Fibroblast of lung (primary cell): ENCODE results near the gene ATG101. TPM values are rescaled to one million over a fixed set of nuclear protein-coding genes. Genes with fewer than 3 reads are reported as not detected.

ENCODE experiments used
- DNase-seq, 2 donors: peaks; one replicate each; pipeline versions ENCODE4 v3.0.0 to v3.0.0-alpha.2; 2010; ENCODE audit warnings: low read depth in 2 of 2
- H2AFZ ChIP-seq: 2 replicates; pipeline ENCODE4 v1.5.1; 2012; ENCODE audit warnings: low read length, control low read depth, inconsistent platforms
- H3K27ac ChIP-seq: 2 replicates; pipeline ENCODE4 v1.5.1; 2011; ENCODE audit warnings: low read length, control low read depth; ENCODE audit not compliant: insufficient read depth
- H3K27me3 ChIP-seq: 2 replicates; pipeline ENCODE4 v1.5.1; 2011; ENCODE audit warnings: mild to moderate bottlenecking, low read length; ENCODE audit not compliant: control insufficient read depth, insufficient read depth
- H3K36me3 ChIP-seq: 2 replicates; pipeline ENCODE4 v1.5.1; 2011; ENCODE audit warnings: low read length; ENCODE audit not compliant: control insufficient read depth, insufficient read depth
- H3K4me1 ChIP-seq: 2 replicates; pipeline ENCODE4 v1.5.1; 2011; ENCODE audit warnings: low read length; ENCODE audit not compliant: control insufficient read depth, insufficient read depth; ENCODE audit errors: extremely low read depth
- H3K4me2 ChIP-seq: 2 replicates; pipeline ENCODE4 v1.5.1; 2011; ENCODE audit warnings: low read length, control low read depth; ENCODE audit not compliant: insufficient read depth; ENCODE audit errors: extremely low read depth
- H3K4me3 ChIP-seq, 4 experiments: fragments of 200-600 bp in 1 of 4; sonication (generic) in 1 of 4; replicated peaks in 1 of 4; 2 replicates each; pipeline ENCODE4 v1.5.1; 2011 to 2016; ENCODE audit warnings: low read length in 4 of 4, low read depth in 3 of 4, mild to moderate bottlenecking in 3 of 4, control low read depth in 2 of 4, inconsistent platforms in 1 of 4, mixed read lengths in 1 of 4; ENCODE audit not compliant: insufficient read depth in 1 of 4; ENCODE audit errors: control extremely low read depth in 1 of 4
- H3K79me2 ChIP-seq: 2 replicates; pipeline ENCODE4 v1.5.1; 2012; ENCODE audit warnings: mild to moderate bottlenecking, low read length, inconsistent platforms; ENCODE audit not compliant: control insufficient read depth, insufficient read depth
- H3K9ac ChIP-seq: 2 replicates; pipeline ENCODE4 v1.5.1; 2011; ENCODE audit warnings: mild to moderate bottlenecking, low read length, control low read depth; ENCODE audit not compliant: insufficient read depth
- H3K9me3 ChIP-seq: 2 replicates; pipeline ENCODE4 v1.5.1; 2012; ENCODE audit warnings: low read depth, low read length; ENCODE audit not compliant: control insufficient read depth, insufficient read depth
- H4K20me1 ChIP-seq: 2 replicates; pipeline ENCODE4 v1.5.1; 2011; ENCODE audit warnings: low read length; ENCODE audit not compliant: control insufficient read depth, insufficient read depth; ENCODE audit errors: extremely low read depth
- EZH2 ChIP-seq: IDR thresholded peaks from 2 replicates; pipeline ENCODE4 v1.5.1; 2012; ENCODE audit warnings: low read length, control low read depth, mild to moderate bottlenecking; ENCODE audit errors: missing control alignments
- polyA plus RNA-seq, 2 donors: library from polyadenylated mRNA; depleted of rRNA in 1 of 2; stranded (reverse) in 1 of 2; unstranded in 1 of 2; fragments of >200 nt; gene quantifications; 2 replicates each; pipeline ENCODE4 v1.2.1, GENCODE V29; 2011 to 2012; ENCODE audit warnings: missing spikeins in 1 of 2
- total RNA-seq: library from RNA; depleted of rRNA; stranded (reverse); fragments of >200 nt; gene quantifications from 2 replicates; pipeline ENCODE4 v1.2.1, GENCODE V29; 2014
- TF ChIP-seq, protein P1 (sequence below), 2 donors: IDR thresholded peaks in 1 of 2; conservative IDR thresholded peaks in 1 of 2; 1 replicate in 1 of 2; 2 replicates in 1 of 2; pipeline ENCODE4 v1.5.1; 2011 to 2012; ENCODE audit warnings: low read length in 2 of 2, control low read depth in 1 of 2, inconsistent platforms in 1 of 2, low read depth in 1 of 2, mild to moderate bottlenecking in 1 of 2

The ATG101 gene
- total and polyA plus RNA-seq, 2 donors (not counting 1 experiment from before 2014, with no cell fraction given): 82.9 to 90.3 TPM

DNA sequence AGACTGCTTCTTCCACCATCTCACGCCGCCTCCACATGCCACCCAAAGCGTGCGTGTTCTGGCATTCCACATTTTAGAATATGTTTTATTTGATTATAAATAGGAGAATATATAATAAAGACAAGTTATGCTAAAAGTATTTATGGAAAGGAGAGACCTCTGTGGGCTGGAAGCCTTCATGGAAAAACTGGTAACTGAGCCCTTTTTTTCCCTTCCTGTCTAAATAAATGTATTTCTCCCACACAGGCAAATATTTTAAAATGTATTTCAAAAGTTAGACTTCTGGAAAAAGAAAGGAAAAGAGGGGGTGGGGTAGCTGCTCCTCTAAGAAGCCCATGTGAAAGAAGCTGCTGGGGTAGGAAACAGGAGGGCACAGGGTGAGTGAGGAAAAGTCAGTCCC is 34.6 kb upstream of the ATG101 start:
- Histone ChIP-seq H3K79me2 (no peaks in the 10 kb centered on the region), H3K27me3 (no peaks in the 10 kb centered on the region), H3K36me3 (no peaks in the 10 kb centered on the region), H4K20me1 (no peaks in the 10 kb centered on the region), H3K9me3 (no peaks in the 10 kb centered on the region), H3K4me3 (no peak overlapping the region), H3K9ac (no peak overlapping the region), H3K4me1 (peaks cover 13% of the 10 kb centered on the region), H2AFZ (no peak overlapping the region), H3K27ac (no peak overlapping the region), H3K4me2 (no peak overlapping the region)
- no peak for DNase-seq
- TF ChIP-seq, protein P1, sequence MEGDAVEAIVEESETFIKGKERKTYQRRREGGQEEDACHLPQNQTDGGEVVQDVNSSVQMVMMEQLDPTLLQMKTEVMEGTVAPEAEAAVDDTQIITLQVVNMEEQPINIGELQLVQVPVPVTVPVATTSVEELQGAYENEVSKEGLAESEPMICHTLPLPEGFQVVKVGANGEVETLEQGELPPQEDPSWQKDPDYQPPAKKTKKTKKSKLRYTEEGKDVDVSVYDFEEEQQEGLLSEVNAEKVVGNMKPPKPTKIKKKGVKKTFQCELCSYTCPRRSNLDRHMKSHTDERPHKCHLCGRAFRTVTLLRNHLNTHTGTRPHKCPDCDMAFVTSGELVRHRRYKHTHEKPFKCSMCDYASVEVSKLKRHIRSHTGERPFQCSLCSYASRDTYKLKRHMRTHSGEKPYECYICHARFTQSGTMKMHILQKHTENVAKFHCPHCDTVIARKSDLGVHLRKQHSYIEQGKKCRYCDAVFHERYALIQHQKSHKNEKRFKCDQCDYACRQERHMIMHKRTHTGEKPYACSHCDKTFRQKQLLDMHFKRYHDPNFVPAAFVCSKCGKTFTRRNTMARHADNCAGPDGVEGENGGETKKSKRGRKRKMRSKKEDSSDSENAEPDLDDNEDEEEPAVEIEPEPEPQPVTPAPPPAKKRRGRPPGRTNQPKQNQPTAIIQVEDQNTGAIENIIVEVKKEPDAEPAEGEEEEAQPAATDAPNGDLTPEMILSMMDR (conservative IDR thresholded peaks at IDR 0.05 in 1 of 2, IDR thresholded peaks at IDR 0.05 in 1 of 2; ENCODE audit: low read depth in 1 of 2, low read length in 2 of 2): no peak
- no peak for TF ChIP-seq EZH2

- Histone ChIP-seq H3K36me3 (no peaks in the 10 kb centered on the region), H3K27ac (peak overlapping the region; percentile 74), H3K9me3 (no peaks in the 10 kb centered on the region), H3K27me3 (no peaks in the 10 kb centered on the region), H3K9ac (peak overlapping the region; percentile 73), H3K4me2 (no peak overlapping the region), H3K4me3 (no peak overlapping the region), H4K20me1 (no peaks in the 10 kb centered on the region), H3K4me1 (peaks cover 13% of the 10 kb centered on the region), H3K79me2 (no peaks in the 10 kb centered on the region), H2AFZ (no peak overlapping the region)
- no peak for DNase-seq
- TF ChIP-seq, protein P1 (conservative IDR thresholded peaks at IDR 0.05 in 1 of 2, IDR thresholded peaks at IDR 0.05 in 1 of 2; ENCODE audit: low read depth in 1 of 2, low read length in 2 of 2): no peak
- no peak for TF ChIP-seq EZH2
Observed at GRCh38 chr12:52035926-52036325, 33.9 kb upstream of the ATG101 start.

GRCh38 chr12:52036587-52037171 is 33.1 kb upstream of the ATG101 start:
- Histone ChIP-seq H3K27ac (peak overlapping the region; percentile 74), H3K4me3 (peak overlapping the region in 3 of 4 experiments; percentile 22 to 42 (median 22)), H3K36me3 (no peaks in the 10 kb centered on the region), H4K20me1 (no peaks in the 10 kb centered on the region), H3K4me2 (peak overlapping the region; percentile 28), H3K79me2 (no peaks in the 10 kb centered on the region), H3K4me1 (peaks cover 13% of the 10 kb centered on the region), H3K27me3 (no peaks in the 10 kb centered on the region), H3K9ac (peak overlapping the region; percentile 73), H2AFZ (no peak overlapping the region), H3K9me3 (no peaks in the 10 kb centered on the region)
- peak; percentile 70 to 77 for DNase-seq
- TF ChIP-seq EZH2: no peak
- TF ChIP-seq, protein P1 (conservative IDR thresholded peaks at IDR 0.05 in 1 of 2, IDR thresholded peaks at IDR 0.05 in 1 of 2; ENCODE audit: low read depth in 1 of 2, low read length in 2 of 2): no peak
